Lower leg skin (tissue), 3 donors: ENCODE data around the gene CCDC47.

Source experiments
- POLR2A ChIP-seq, 2 donors: fragments of 450-650 bp; IDR thresholded peaks; one replicate each; pipeline ENCODE4 v1.6.1; 2016 to 2017; ENCODE audit warnings: antibody characterized with exemption in 2 of 2, mild to moderate bottlenecking in 1 of 2, moderate library complexity in 1 of 2
- TF ChIP-seq, protein P1 (sequence below), 3 donors: fragments of 450-650 bp; IDR thresholded peaks; one replicate each; pipeline ENCODE4 v1.5.1; 2016; ENCODE audit warnings: antibody characterized with exemption in 3 of 3, mild to moderate bottlenecking in 3 of 3, moderate library complexity in 2 of 3

DNA sequence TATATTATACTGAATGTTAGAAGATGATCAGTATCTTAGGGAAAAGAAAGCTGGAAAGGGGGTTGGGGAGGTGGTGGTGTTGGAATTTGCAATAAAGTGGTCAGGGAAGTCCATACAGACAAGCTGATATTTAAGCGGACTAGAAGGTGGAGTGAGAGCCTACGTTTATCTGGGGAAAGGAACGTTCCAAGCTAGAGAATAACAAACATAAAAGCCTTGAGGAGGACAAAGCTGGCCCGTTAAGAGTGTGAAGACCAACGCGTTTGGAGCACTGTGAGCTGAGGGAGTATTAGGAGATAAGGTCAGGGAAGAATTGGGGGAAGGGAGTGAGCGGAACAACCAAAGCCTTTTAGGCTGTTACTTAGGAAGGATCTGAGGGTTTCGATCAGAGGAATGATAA is 2.0 kb upstream of the CCDC47 start:
- TF ChIP-seq, protein P1, sequence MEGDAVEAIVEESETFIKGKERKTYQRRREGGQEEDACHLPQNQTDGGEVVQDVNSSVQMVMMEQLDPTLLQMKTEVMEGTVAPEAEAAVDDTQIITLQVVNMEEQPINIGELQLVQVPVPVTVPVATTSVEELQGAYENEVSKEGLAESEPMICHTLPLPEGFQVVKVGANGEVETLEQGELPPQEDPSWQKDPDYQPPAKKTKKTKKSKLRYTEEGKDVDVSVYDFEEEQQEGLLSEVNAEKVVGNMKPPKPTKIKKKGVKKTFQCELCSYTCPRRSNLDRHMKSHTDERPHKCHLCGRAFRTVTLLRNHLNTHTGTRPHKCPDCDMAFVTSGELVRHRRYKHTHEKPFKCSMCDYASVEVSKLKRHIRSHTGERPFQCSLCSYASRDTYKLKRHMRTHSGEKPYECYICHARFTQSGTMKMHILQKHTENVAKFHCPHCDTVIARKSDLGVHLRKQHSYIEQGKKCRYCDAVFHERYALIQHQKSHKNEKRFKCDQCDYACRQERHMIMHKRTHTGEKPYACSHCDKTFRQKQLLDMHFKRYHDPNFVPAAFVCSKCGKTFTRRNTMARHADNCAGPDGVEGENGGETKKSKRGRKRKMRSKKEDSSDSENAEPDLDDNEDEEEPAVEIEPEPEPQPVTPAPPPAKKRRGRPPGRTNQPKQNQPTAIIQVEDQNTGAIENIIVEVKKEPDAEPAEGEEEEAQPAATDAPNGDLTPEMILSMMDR (IDR thresholded peaks at IDR 0.05) = no peak
- TF ChIP-seq POLR2A (IDR thresholded peaks at IDR 0.05) = no peak
